ENCODE results near the gene SNAPC4. TPM values are rescaled to one million over a fixed set of nuclear protein-coding genes. Genes with fewer than 3 reads are reported as not detected.

The SNAPC4 gene
- total and polyA plus RNA-seq, 9 of the 15 experiments (the other 6 are each of a cell fraction or from before 2014, with no cell fraction given): 0.21 to 21.8 (median 8.8) TPM

DNA sequence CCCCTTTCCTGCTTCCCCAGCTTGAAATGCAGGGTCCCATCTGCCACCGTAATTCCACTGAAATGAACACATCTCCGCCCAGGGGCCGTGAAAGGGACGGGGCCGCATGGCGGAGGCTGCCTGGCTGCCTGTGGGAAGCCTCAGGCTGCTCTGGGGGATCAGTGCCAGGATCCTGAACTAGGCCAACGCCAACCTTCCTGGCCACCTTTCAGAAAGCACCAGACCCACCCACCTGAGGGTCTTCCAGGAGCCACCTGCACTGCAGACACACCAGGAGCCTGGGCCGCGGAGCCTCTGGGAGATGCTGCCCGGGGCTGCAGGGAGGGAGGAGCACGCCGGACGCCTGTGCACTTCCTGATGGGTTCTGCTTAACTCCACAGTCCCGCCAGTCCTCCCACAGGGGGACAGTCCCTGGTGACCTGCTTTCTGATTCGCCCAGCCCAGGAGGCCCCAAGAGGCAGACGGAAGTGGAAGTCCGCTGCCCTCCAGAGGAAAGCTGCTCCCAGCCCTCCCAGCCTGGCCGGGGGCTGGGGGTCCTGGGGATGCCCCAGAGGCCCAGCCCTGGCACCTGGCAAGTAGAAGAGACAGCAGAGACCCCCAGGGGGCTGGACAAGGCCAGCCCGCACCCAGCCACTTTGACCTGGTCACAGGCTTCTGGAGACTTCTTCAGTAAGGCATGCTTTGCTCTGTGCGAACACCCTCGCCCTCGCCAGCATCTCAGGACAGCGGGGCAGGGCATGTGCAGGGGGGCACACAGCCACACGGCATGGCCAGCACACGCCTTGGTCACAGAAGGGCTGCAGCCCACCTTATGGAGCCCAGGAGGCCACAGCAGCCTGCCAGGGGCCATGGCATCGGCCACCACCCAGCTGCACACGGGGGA lies 26.4 kb downstream of the SNAPC4 start, which contains the start of gene CARD9 (continued):
- TF ChIP-seq KDM1A (IDR thresholded peaks at IDR 0.05) (no peak), CHD1 (IDR thresholded peaks at IDR 0.05; ENCODE audit: low read length) (no peak), RBBP5 (IDR thresholded peaks at IDR 0.05; ENCODE audit: borderline replicate concordance, insufficient read depth, low read length, poor library complexity, severe bottlenecking) (no peak), HDAC1 (IDR thresholded peaks at IDR 0.05) (no peak; a peak in 1 of 4 replicates), CTBP1 (IDR thresholded peaks at IDR 0.05; ENCODE audit: borderline replicate concordance) (0 out of 2 replicates have a peak, but pooled peaks have one; percentile 20), YY1 (IDR thresholded peaks at IDR 0.05; ENCODE audit: borderline replicate concordance in 1 of 3, control insufficient read depth in 1 of 3, extremely low read depth in 1 of 3, insufficient read depth in 3 of 3, insufficient read length in 1 of 3, insufficient replicate concordance in 2 of 3, low read depth in 1 of 3, low read length in 2 of 3) (peak in 1 of 3 experiments; percentile 10), ASH1L (IDR thresholded peaks at IDR 0.05; ENCODE audit: borderline replicate concordance, low read depth, partially characterized antibody) (no peak), SAP30 (IDR thresholded peaks at IDR 0.05; ENCODE audit: borderline replicate concordance, insufficient read depth, low read depth, low read length, poor library complexity, severe bottlenecking) (peak; percentile 35), ZNF444 (CRISPR knock-in tag; IDR thresholded peaks at IDR 0.05) (no peak), PML (IDR thresholded peaks at IDR 0.05; ENCODE audit: low read length) (peak; percentile 26; the same call in 1 of the 2 replicates), PHF20 (IDR thresholded peaks at IDR 0.05; ENCODE audit: partially characterized antibody) (peak; percentile 54), MTA3 (IDR thresholded peaks at IDR 0.05; ENCODE audit: borderline replicate concordance) (peak; percentile 31; the same call in 1 of the 2 replicates), SMARCE1 (IDR thresholded peaks at IDR 0.05) (no peak), FOXP1 (CRISPR knock-in tag; IDR thresholded peaks at IDR 0.05) (no peak), CXXC5 (CRISPR knock-in tag; IDR thresholded peaks at IDR 0.05) (no peak), NFE2 (IDR thresholded peaks at IDR 0.05; ENCODE audit: low read depth) (no peak), IFI16 (CRISPR knock-in tag; IDR thresholded peaks at IDR 0.05) (no peak), CHCHD3 (CRISPR knock-in tag; IDR thresholded peaks at IDR 0.05) (no peak), FOXM1 (IDR thresholded peaks at IDR 0.05; ENCODE audit: low read depth) (no peak), FOXM1 (CRISPR knock-in tag; IDR thresholded peaks at IDR 0.05; ENCODE audit: low read depth) (no peak), NCOA6 (IDR thresholded peaks at IDR 0.05) (no peak), ZNF316 (IDR thresholded peaks at IDR 0.05) (no peak), MYNN (IDR thresholded peaks at IDR 0.05) (no peak), MYNN (CRISPR knock-in tag; IDR thresholded peaks at IDR 0.05) (no peak), HOXB6 (CRISPR knock-in tag; IDR thresholded peaks at IDR 0.05; ENCODE audit: borderline replicate concordance) (no peak), ZNF507 (tag; conservative IDR thresholded peaks at IDR 0.05) (no peak)
- TF ChIP-seq, protein P1, sequence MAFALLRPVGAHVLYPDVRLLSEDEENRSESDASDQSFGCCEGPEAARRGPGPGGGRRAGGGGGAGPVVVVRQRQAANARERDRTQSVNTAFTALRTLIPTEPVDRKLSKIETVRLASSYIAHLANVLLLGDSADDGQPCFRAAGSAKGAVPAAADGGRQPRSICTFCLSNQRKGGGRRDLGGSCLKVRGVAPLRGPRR (CRISPR knock-in tag; IDR thresholded peaks at IDR 0.05): no peak
- TF ChIP-seq, protein P2, sequence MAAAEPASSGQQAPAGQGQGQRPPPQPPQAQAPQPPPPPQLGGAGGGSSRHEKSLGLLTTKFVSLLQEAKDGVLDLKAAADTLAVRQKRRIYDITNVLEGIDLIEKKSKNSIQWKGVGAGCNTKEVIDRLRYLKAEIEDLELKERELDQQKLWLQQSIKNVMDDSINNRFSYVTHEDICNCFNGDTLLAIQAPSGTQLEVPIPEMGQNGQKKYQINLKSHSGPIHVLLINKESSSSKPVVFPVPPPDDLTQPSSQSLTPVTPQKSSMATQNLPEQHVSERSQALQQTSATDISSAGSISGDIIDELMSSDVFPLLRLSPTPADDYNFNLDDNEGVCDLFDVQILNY (CRISPR knock-in tag; IDR thresholded peaks at IDR 0.05): no peak
- TF ChIP-seq, protein P3, sequence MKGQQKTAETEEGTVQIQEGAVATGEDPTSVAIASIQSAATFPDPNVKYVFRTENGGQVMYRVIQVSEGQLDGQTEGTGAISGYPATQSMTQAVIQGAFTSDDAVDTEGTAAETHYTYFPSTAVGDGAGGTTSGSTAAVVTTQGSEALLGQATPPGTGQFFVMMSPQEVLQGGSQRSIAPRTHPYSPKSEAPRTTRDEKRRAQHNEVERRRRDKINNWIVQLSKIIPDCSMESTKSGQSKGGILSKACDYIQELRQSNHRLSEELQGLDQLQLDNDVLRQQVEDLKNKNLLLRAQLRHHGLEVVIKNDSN (CRISPR knock-in tag; IDR thresholded peaks at IDR 0.05): no peak
